Suprapubic skin (tissue), 4 donors: ENCODE measurements around the gene MN1. TPM values are rescaled to one million over a fixed set of nuclear protein-coding genes. Genes with fewer than 3 reads are reported as not detected.

Experiments used
- DNase-seq, 2 donors: peaks; one replicate each; pipeline ENCODE4 v3.0.0-alpha.2; 2019; ENCODE audit warnings: low spot score in 2 of 2
- H3K27ac ChIP-seq: fragments of 200-600 bp; sonication (generic); one replicate; pipeline ENCODE4 v1.5.1; 2019
- H3K27me3 ChIP-seq: fragments of 200-600 bp; sonication (generic); one replicate; pipeline ENCODE4 v1.5.1; 2019
- H3K36me3 ChIP-seq: fragments of 200-600 bp; sonication (generic); one replicate; pipeline ENCODE4 v1.5.1; 2019
- H3K4me1 ChIP-seq: fragments of 200-600 bp; sonication (generic); one replicate; pipeline ENCODE4 v1.5.1; 2019
- H3K4me3 ChIP-seq: fragments of 200-600 bp; sonication (generic); one replicate; pipeline ENCODE4 v1.5.1; 2019; ENCODE audit warnings: mild to moderate bottlenecking
- H3K9me3 ChIP-seq: fragments of 200-600 bp; sonication (generic); one replicate; pipeline ENCODE4 v1.5.1; 2019
- CTCF ChIP-seq, 2 donors: fragments of 200-600 bp in 1 of 2; fragments of 450-650 bp in 1 of 2; sonication (generic) in 1 of 2; IDR thresholded peaks; one replicate each; pipeline ENCODE4 v1.5.1; 2016 to 2019; ENCODE audit warnings: antibody characterized with exemption in 2 of 2, mild to moderate bottlenecking in 1 of 2, moderate library complexity in 1 of 2
- EP300 ChIP-seq: sonication (generic); formaldehyde crosslinking; IDR thresholded peaks from one replicate; pipeline ENCODE4 v1.6.1; 2017; ENCODE audit warnings: antibody characterized with exemption
- POLR2A ChIP-seq, 2 donors: fragments of 450-650 bp; IDR thresholded peaks; one replicate each; pipeline ENCODE4 v1.6.1; 2017; ENCODE audit warnings: antibody characterized with exemption in 2 of 2, mild to moderate bottlenecking in 2 of 2, moderate library complexity in 2 of 2
- POLR2AphosphoS5 ChIP-seq, 3 donors: sonication (generic); formaldehyde crosslinking; IDR thresholded peaks; one replicate each; pipeline ENCODE4 v1.6.1; 2017; ENCODE audit warnings: antibody characterized with exemption in 3 of 3
- WGBS: methylation state at CpG from one replicate; pipeline ENCODE4 v1.1.5; 2018; 5-methylcytosine and 5-hydroxymethylcytosine counted together
- total RNA-seq, 4 donors: library from RNA; depleted of rRNA; stranded (reverse); fragments of >200 nt; gene quantifications; one replicate each; pipeline ENCODE4 v1.1.0, GENCODE V29; 2016

MN1 gene
- total RNA-seq: 1 to 10 TPM; 1.7 to 6.5 (median 4.1) TPM

DNA sequence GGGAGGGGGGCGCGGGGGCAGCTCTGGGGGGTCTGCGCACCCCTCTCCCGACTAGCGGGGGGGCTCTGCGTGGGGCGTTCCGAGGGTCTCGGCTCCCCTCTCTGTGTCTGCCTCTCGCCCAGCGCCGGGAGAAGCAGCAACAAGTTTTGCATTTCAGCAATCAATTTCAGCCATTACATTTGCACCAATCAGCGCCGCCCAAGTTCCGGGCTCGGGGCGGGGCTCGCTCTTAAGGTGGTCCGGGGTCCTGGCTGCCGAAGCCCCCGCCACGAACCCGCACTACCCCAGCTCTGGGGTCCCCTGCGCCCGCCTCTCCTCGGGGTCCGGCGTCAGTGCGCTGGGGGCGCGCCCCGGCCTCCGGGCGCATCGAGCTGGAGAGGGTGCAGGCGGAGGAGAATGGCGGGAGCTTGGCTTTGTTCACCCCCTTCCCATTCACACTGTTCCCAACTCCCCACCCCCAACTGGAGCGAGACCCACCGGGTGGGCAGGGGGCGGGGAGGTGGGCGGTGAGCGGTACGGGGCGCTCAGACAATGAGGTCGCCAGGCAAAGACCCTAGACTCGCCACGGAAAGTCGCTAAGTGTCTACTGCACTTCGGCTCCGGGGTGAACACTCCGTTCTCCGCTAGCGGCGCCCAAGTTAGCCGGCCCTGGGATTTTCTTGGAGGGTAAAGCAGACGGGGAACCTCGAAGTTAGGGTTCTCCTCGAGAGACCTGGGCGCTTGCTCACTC is at the start of gene MN1:
MN1 (minus strand) TSS at position 141 of the 730 bp plus-strand sequence. CDS start 1,213 bp downstream, outside the sequence.
- WGBS: under 1% methylated on average over 21 of the region's 59 CpGs

GRCh38 chr22:27850000-27850521 is 48.5 kb upstream of the MN1 start:
- Histone ChIP-seq H3K4me3 (no peak overlapping the region), H3K27me3 (no peaks in the 10 kb centered on the region), H3K27ac (no peak overlapping the region), H3K9me3 (no peaks in the 10 kb centered on the region), H3K36me3 (peaks cover 63% of the 10 kb centered on the region), H3K4me1 (peaks cover 14% of the 10 kb centered on the region)
- DNase-seq: no peak
- WGBS: 23% methylated on average over 6 of the region's 6 CpGs
- TF ChIP-seq POLR2A (IDR thresholded peaks at IDR 0.05): no peak
- TF ChIP-seq EP300: no peak
- TF ChIP-seq POLR2AphosphoS5 (IDR thresholded peaks at IDR 0.05): no peak
- no peak for TF ChIP-seq CTCF (IDR thresholded peaks at IDR 0.05)

More for the DNA sequence above, at the start of gene MN1:
- no peak for DNase-seq
- Histone ChIP-seq H3K27ac (peak within 1 kb of the TSS; percentile 67), H3K4me3 (peak within 1 kb of the TSS; percentile 85), H3K9me3 (no peaks in the 10 kb centered on the region), H3K36me3 (no peaks in the 10 kb centered on the region), H3K4me1 (peaks cover 36% of the 10 kb centered on the region), H3K27me3 (peaks cover 21% of the 10 kb centered on the region)
- TF ChIP-seq POLR2A (IDR thresholded peaks at IDR 0.05): no peak
- no peak for TF ChIP-seq EP300
- TF ChIP-seq CTCF (IDR thresholded peaks at IDR 0.05): no peak
- TF ChIP-seq POLR2AphosphoS5 (IDR thresholded peaks at IDR 0.05): no peak

DNA sequence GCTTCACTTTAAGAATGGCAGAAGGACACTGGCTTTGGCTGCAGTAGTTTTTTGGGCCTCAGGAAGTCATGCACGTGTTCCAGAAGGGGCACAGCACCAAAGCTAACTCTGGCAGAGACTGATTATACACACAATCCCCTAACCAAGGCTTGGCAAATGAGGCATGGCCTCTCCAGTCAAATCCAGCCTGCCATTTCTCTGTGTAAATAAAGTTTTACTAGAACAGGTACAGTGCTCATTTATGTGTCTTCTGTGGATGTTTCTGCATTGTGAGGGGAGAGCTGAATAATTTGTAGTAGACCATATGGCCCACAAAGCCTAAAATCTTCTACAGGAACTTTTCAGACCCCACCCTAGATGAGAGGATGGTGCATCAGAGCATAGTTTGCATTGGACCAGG is 46.4 kb upstream of the MN1 start:
- H3K36me3 ChIP-seq: peaks cover 47% of the 10 kb centered on the region
- WGBS: no CpG with 5 or more reads among the region's 1 CpG

DNA sequence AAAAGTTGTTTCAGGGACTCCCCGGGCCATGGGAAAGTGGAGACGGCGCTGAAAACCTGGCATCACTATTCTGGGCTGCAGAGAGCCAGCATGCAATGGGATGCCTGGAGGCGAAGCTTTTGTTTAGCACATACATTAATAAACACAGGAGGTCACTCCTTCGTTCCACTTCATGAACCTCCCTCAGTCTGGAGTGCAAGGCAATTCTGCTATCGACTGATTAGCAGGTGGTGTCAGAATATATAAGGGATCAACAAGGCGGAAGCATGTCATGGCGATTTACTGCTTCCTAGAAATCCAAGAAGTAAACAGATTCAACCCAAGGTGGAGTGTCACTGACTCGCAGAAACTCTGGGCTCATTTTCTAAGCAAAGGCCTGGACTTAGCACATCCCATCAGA is 45.4 kb upstream of the MN1 start:
- DNase-seq: peak in 1 of 2 donors; percentile 31
- 84% methylated on average over 9 of the region's 9 CpGs for WGBS
- peaks cover 38% of the 10 kb centered on the region for H3K36me3 ChIP-seq
- no peaks in the 10 kb centered on the region for H3K9me3 ChIP-seq
- TF ChIP-seq EP300: no peak
- TF ChIP-seq POLR2AphosphoS5 (IDR thresholded peaks at IDR 0.05): no peak
- no peak for TF ChIP-seq CTCF (IDR thresholded peaks at IDR 0.05)
- H3K4me1 ChIP-seq: peaks cover 14% of the 10 kb centered on the region
- H3K27ac ChIP-seq: no peak overlapping the region
- no peak overlapping the region for H3K4me3 ChIP-seq
- no peaks in the 10 kb centered on the region for H3K27me3 ChIP-seq

More for the DNA sequence above, 46.4 kb upstream of the MN1 start:
- H3K9me3 ChIP-seq: no peaks in the 10 kb centered on the region
- H3K27me3 ChIP-seq: no peaks in the 10 kb centered on the region
- peak in 1 of 2 donors; percentile 18 for DNase-seq
- no peak for TF ChIP-seq CTCF (IDR thresholded peaks at IDR 0.05)
- peaks cover 14% of the 10 kb centered on the region for H3K4me1 ChIP-seq
- H3K27ac ChIP-seq: no peak overlapping the region
- H3K4me3 ChIP-seq: no peak overlapping the region

- TF ChIP-seq POLR2A (IDR thresholded peaks at IDR 0.05) (no peak), CTCF (IDR thresholded peaks at IDR 0.05) (no peak), EP300 (no peak), POLR2AphosphoS5 (IDR thresholded peaks at IDR 0.05) (no peak)
- peak in 1 of 2 donors; percentile 11 for DNase-seq
- H3K36me3 ChIP-seq: peaks cover 32% of the 10 kb centered on the region
- peaks cover 14% of the 10 kb centered on the region for H3K4me1 ChIP-seq
- no peak overlapping the region for H3K27ac ChIP-seq
- 94% methylated on average over 5 of the region's 5 CpGs for WGBS
- no peak overlapping the region for H3K4me3 ChIP-seq
- no peaks in the 10 kb centered on the region for H3K27me3 ChIP-seq
- no peaks in the 10 kb centered on the region for H3K9me3 ChIP-seq
Observed at GRCh38 chr22:27846248-27846757, 44.7 kb upstream of the MN1 start.
